A673 (cell line): Measurements from ENCODE around the gene VAV2.

Experiments used
- EZH2 ChIP-seq: fragments of 200-600 bp; sonication (generic); IDR thresholded peaks from 2 replicates; pipeline ENCODE4 v1.6.1; 2017; ENCODE audit warnings: borderline replicate concordance, low read depth, mild to moderate bottlenecking, mixed read lengths, antibody characterized with exemption, low read length; ENCODE audit not compliant: poor library complexity, severe bottlenecking
- TF ChIP-seq, protein P1 (sequence below): fragments of 300-800, 200-600 bp; sonication (generic); conservative IDR thresholded peaks from 2 replicates; pipeline ENCODE4 v1.5.1; 2017; ENCODE audit warnings: low read depth, mild to moderate bottlenecking, antibody characterized with exemption, low read length, moderate library complexity, mixed read lengths

DNA sequence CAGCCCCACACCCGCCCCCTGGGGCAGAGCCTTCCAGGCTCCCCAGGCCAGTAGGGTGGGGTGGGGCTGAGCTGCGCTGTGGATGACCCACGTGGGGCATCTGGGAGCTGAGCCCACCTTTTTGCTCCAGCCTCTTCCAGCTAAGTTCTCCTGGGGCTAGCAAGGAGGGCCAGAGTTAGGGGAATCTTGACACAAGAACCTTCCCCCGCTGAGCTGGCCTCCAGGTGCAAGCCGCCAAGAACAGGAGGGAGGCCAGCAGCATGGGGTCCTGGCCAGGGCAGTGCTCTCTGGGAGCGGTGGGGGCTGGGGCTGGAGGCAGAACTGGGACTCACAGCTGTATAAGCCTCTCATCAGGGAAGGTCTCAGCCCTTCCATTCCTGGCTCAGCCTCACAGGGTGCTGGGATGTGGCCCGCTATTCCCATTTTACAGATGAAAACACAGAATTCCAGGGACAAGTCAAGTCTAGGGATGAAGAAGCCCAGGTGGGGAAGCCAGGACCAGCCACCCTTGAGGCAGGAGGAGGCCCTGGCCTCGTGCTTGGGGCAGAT, 275.5 kb downstream of the VAV2 start:
- TF ChIP-seq, protein P1, sequence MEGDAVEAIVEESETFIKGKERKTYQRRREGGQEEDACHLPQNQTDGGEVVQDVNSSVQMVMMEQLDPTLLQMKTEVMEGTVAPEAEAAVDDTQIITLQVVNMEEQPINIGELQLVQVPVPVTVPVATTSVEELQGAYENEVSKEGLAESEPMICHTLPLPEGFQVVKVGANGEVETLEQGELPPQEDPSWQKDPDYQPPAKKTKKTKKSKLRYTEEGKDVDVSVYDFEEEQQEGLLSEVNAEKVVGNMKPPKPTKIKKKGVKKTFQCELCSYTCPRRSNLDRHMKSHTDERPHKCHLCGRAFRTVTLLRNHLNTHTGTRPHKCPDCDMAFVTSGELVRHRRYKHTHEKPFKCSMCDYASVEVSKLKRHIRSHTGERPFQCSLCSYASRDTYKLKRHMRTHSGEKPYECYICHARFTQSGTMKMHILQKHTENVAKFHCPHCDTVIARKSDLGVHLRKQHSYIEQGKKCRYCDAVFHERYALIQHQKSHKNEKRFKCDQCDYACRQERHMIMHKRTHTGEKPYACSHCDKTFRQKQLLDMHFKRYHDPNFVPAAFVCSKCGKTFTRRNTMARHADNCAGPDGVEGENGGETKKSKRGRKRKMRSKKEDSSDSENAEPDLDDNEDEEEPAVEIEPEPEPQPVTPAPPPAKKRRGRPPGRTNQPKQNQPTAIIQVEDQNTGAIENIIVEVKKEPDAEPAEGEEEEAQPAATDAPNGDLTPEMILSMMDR, result no peak
- no peak for TF ChIP-seq EZH2
